ENCODE measurements around the gene TBC1D8. TPM values are rescaled to one million over a fixed set of nuclear protein-coding genes. Genes with fewer than 3 reads are reported as not detected.

The TBC1D8 gene
- total and polyA plus RNA-seq, 2 of the 8 experiments (the other 6 are each of a cell fraction or from before 2014, with no cell fraction given): 20.8 to 21.8 TPM

DNA sequence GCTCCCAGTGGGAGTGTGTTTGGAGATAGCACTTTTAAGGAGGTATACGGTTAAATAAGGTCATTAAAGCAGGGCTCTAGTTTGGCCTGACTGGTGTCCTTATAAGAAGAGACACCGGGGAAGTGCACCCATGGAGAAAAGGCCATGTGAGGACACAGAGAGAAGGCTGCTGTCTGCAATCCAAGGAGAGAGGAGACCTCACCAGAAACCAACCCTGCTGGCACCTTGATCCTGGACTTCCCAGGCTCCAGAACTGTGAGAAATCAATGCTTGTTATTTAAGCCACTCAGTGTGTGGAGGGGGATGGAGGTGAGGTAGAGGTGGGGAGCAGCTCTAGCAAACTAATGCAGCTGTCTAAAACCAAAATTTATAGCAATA is 87.1 kb downstream of the TBC1D8 start (continued):
- TF ChIP-seq KDM5A (IDR thresholded peaks at IDR 0.05; ENCODE audit: low read length) (no peak), CBX8 (IDR thresholded peaks at IDR 0.05; ENCODE audit: borderline replicate concordance, low read depth, low read length) (no peak), ASH2L (IDR thresholded peaks at IDR 0.05; ENCODE audit: low read length) (no peak)
- TF ChIP-seq, protein P1, sequence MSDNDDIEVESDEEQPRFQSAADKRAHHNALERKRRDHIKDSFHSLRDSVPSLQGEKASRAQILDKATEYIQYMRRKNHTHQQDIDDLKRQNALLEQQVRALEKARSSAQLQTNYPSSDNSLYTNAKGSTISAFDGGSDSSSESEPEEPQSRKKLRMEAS (IDR thresholded peaks at IDR 0.05): no peak
